ENCODE results near the gene PCBP3.

Gene PCBP3

DNA sequence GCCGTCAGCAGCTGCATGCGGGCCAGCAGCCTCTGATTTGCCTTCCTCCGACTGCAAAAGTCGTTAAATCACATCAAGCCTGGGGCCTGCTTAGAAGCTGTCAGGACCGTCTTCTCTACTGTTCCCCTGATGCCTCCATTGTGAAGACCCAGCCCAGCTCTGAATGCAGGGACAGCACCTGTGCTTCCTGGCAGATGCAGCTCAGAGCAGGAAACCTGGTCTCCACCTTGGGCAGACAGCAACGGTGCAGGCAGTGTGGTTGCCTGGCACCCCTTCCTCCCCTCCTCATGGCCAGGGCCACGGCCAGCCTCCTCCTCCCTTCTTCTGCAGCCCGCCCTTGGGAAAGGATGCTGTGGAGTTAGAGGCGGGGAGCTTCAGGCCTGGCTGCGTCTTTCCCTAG lies 245.7 kb downstream of the PCBP3 start:
- no peak overlapping the region for H2AK5ac ChIP-seq (ENCODE audit: low read length)
- no peak overlapping the region for H2AFZ ChIP-seq (ENCODE audit: insufficient read depth, low read length, poor library complexity)
- no peak overlapping the region for H4K12ac ChIP-seq (ENCODE audit: low read depth, low read length)
- no peak overlapping the region for H3K18ac ChIP-seq (ENCODE audit: low read length)
- H3K9ac ChIP-seq (ENCODE audit: low read length) = no peak overlapping the region
- H3K27me3 ChIP-seq (ENCODE audit: insufficient read depth, low read length) = no peaks in the 10 kb centered on the region
- H4K91ac ChIP-seq (ENCODE audit: low read depth, low read length) = no peak overlapping the region
- H3K4me1 ChIP-seq (ENCODE audit: control insufficient read depth in 1 of 2, insufficient read depth in 2 of 2, low read length in 2 of 2) = peaks cover 2 to 7% of the 10 kb centered on the region in 2 experiments
- H3K4me2 ChIP-seq (ENCODE audit: low read length) = no peak overlapping the region
- H3K4ac ChIP-seq (ENCODE audit: low read depth, low read length) = no peak overlapping the region
- H3K79me1 ChIP-seq (ENCODE audit: low read length) = no peaks in the 10 kb centered on the region
- no peak overlapping the region for H3K4me3 ChIP-seq (ENCODE audit: low read depth, low read length)
- WGBS (ENCODE audit: extremely low coverage, insufficient coverage, insufficient read length) = no CpG with 5 or more reads among the region's 10 CpGs
- no peaks in the 10 kb centered on the region for H3K36me3 ChIP-seq (ENCODE audit: control insufficient read depth in 1 of 2, insufficient read depth in 2 of 2, low read length in 2 of 2)
- no peak overlapping the region for H2BK12ac ChIP-seq (ENCODE audit: low read length)
- no peak overlapping the region for H2BK120ac ChIP-seq (ENCODE audit: insufficient read depth, low read length, poor library complexity)
- no peak for DNase-seq
- H3K9me3 ChIP-seq (ENCODE audit: insufficient read depth, low read depth, low read length) = no peaks in the 10 kb centered on the region
- no peak overlapping the region for H3K23ac ChIP-seq (ENCODE audit: low read length)
- H3K79me2 ChIP-seq (ENCODE audit: control insufficient read depth, insufficient read depth, low read length, poor library complexity) = no peaks in the 10 kb centered on the region
- H4K8ac ChIP-seq (ENCODE audit: low read depth, low read length) = no peak overlapping the region
- H3K27ac ChIP-seq (ENCODE audit: low read depth, low read length) = no peak overlapping the region
- H3K14ac ChIP-seq (ENCODE audit: low read length) = no peak overlapping the region
- H2BK5ac ChIP-seq (ENCODE audit: low read depth, low read length, poor library complexity) = no peak overlapping the region

DNA sequence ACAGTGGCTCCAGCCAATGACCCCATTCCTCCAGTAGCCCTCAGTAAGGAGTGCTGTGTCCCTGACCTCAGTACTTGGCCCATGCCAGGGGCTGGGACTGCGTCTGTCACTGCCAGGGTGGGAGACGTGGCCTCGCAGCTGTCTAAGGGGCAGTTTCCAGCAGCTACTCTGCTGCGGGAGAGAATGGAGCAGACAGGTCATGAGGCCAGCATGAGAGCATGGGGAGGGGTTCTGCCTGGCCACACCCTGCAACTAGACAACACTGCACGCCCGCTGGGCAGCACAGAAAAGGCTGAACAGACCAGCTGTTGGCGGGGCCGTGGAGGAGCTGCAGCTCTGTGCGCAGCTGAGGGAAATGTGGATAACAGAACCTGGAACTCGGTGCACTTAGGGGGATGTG lies 246.4 kb downstream of the PCBP3 start:
- no CpG with 5 or more reads among the region's 10 CpGs for WGBS (ENCODE audit: extremely low coverage, insufficient coverage, insufficient read length)
- H3K18ac ChIP-seq (ENCODE audit: low read length) = no peak overlapping the region
- H2BK12ac ChIP-seq (ENCODE audit: low read length) = no peak overlapping the region
- DNase-seq = no peak
- no peak overlapping the region for H4K12ac ChIP-seq (ENCODE audit: low read depth, low read length)
- no peak overlapping the region for H2BK5ac ChIP-seq (ENCODE audit: low read depth, low read length, poor library complexity)
- H3K9ac ChIP-seq (ENCODE audit: low read length) = no peak overlapping the region
- no peak overlapping the region for H3K23ac ChIP-seq (ENCODE audit: low read length)
- no peak overlapping the region for H3K4ac ChIP-seq (ENCODE audit: low read depth, low read length)
- H4K91ac ChIP-seq (ENCODE audit: low read depth, low read length) = no peak overlapping the region
- no peaks in the 10 kb centered on the region for H3K27me3 ChIP-seq (ENCODE audit: insufficient read depth, low read length)
- H3K36me3 ChIP-seq (ENCODE audit: control insufficient read depth in 1 of 2, insufficient read depth in 2 of 2, low read length in 2 of 2) = no peaks in the 10 kb centered on the region
- no peaks in the 10 kb centered on the region for H3K9me3 ChIP-seq (ENCODE audit: insufficient read depth, low read depth, low read length)
- H3K4me2 ChIP-seq (ENCODE audit: low read length) = no peak overlapping the region
- no peak overlapping the region for H3K14ac ChIP-seq (ENCODE audit: low read length)
- H3K4me3 ChIP-seq (ENCODE audit: low read depth, low read length) = no peak overlapping the region
- peaks cover 2 to 7% of the 10 kb centered on the region in 2 experiments for H3K4me1 ChIP-seq (ENCODE audit: control insufficient read depth in 1 of 2, insufficient read depth in 2 of 2, low read length in 2 of 2)
- no peak overlapping the region for H4K8ac ChIP-seq (ENCODE audit: low read depth, low read length)
- H2AFZ ChIP-seq (ENCODE audit: insufficient read depth, low read length, poor library complexity) = no peak overlapping the region
- H3K27ac ChIP-seq (ENCODE audit: low read depth, low read length) = no peak overlapping the region
- no peaks in the 10 kb centered on the region for H3K79me2 ChIP-seq (ENCODE audit: control insufficient read depth, insufficient read depth, low read length, poor library complexity)
- H2BK120ac ChIP-seq (ENCODE audit: insufficient read depth, low read length, poor library complexity) = no peak overlapping the region
- H2AK5ac ChIP-seq (ENCODE audit: low read length) = no peak overlapping the region
- no peaks in the 10 kb centered on the region for H3K79me1 ChIP-seq (ENCODE audit: low read length)

GRCh38 chr21:45891388-45892155 lies 248.0 kb downstream of the PCBP3 start:
- no CpG with 5 or more reads among the region's 26 CpGs for WGBS (ENCODE audit: extremely low coverage, insufficient coverage, insufficient read length)
- H3K79me2 ChIP-seq (ENCODE audit: control insufficient read depth, insufficient read depth, low read length, poor library complexity) = no peaks in the 10 kb centered on the region
- DNase-seq = no peak

GRCh38 chr21:45892156-45892915 lies 248.8 kb downstream of the PCBP3 start:
- no peaks in the 10 kb centered on the region for H3K9me3 ChIP-seq (ENCODE audit: insufficient read depth, low read depth, low read length)

More at GRCh38 chr21:45891388-45892155, 248.0 kb downstream of the PCBP3 start:
- Histone ChIP-seq H3K23ac (ENCODE audit: low read length) (no peak overlapping the region), H3K27me3 (ENCODE audit: insufficient read depth, low read length) (no peaks in the 10 kb centered on the region), H3K18ac (ENCODE audit: low read length) (no peak overlapping the region), H3K9me3 (ENCODE audit: insufficient read depth, low read depth, low read length) (no peaks in the 10 kb centered on the region), H3K4ac (ENCODE audit: low read depth, low read length) (no peak overlapping the region), H2AK5ac (ENCODE audit: low read length) (no peak overlapping the region), H2AFZ (ENCODE audit: insufficient read depth, low read length, poor library complexity) (no peak overlapping the region), H2BK5ac (ENCODE audit: low read depth, low read length, poor library complexity) (no peak overlapping the region), H2BK12ac (ENCODE audit: low read length) (no peak overlapping the region), H3K9ac (ENCODE audit: low read length) (no peak overlapping the region), H4K8ac (ENCODE audit: low read depth, low read length) (no peak overlapping the region), H3K79me1 (ENCODE audit: low read length) (no peaks in the 10 kb centered on the region), H3K4me3 (ENCODE audit: low read depth, low read length) (no peak overlapping the region), H4K12ac (ENCODE audit: low read depth, low read length) (no peak overlapping the region), H3K36me3 (ENCODE audit: control insufficient read depth in 1 of 2, insufficient read depth in 2 of 2, low read length in 2 of 2) (no peaks in the 10 kb centered on the region), H3K27ac (ENCODE audit: low read depth, low read length) (no peak overlapping the region), H4K91ac (ENCODE audit: low read depth, low read length) (no peak overlapping the region), H2BK120ac (ENCODE audit: insufficient read depth, low read length, poor library complexity) (no peak overlapping the region), H3K14ac (ENCODE audit: low read length) (no peak overlapping the region), H3K4me1 (ENCODE audit: control insufficient read depth in 1 of 2, insufficient read depth in 2 of 2, low read length in 2 of 2) (peaks cover 2 to 7% of the 10 kb centered on the region in 2 experiments), H3K4me2 (ENCODE audit: low read length) (no peak overlapping the region)

More at GRCh38 chr21:45892156-45892915, 248.8 kb downstream of the PCBP3 start:
- Histone ChIP-seq H3K27ac (ENCODE audit: low read depth, low read length) (no peak overlapping the region), H2BK5ac (ENCODE audit: low read depth, low read length, poor library complexity) (no peak overlapping the region), H3K4me3 (ENCODE audit: low read depth, low read length) (no peak overlapping the region), H3K36me3 (ENCODE audit: control insufficient read depth in 1 of 2, insufficient read depth in 2 of 2, low read length in 2 of 2) (no peaks in the 10 kb centered on the region), H4K12ac (ENCODE audit: low read depth, low read length) (no peak overlapping the region), H3K4ac (ENCODE audit: low read depth, low read length) (no peak overlapping the region), H3K79me1 (ENCODE audit: low read length) (no peaks in the 10 kb centered on the region), H3K9ac (ENCODE audit: low read length) (no peak overlapping the region), H3K27me3 (ENCODE audit: insufficient read depth, low read length) (no peaks in the 10 kb centered on the region), H3K4me2 (ENCODE audit: low read length) (no peak overlapping the region), H4K91ac (ENCODE audit: low read depth, low read length) (no peak overlapping the region), H2BK120ac (ENCODE audit: insufficient read depth, low read length, poor library complexity) (no peak overlapping the region), H3K79me2 (ENCODE audit: control insufficient read depth, insufficient read depth, low read length, poor library complexity) (no peaks in the 10 kb centered on the region), H2AK5ac (ENCODE audit: low read length) (no peak overlapping the region), H3K23ac (ENCODE audit: low read length) (no peak overlapping the region), H2AFZ (ENCODE audit: insufficient read depth, low read length, poor library complexity) (no peak overlapping the region), H3K18ac (ENCODE audit: low read length) (no peak overlapping the region), H3K14ac (ENCODE audit: low read length) (no peak overlapping the region), H2BK12ac (ENCODE audit: low read length) (no peak overlapping the region), H4K8ac (ENCODE audit: low read depth, low read length) (no peak overlapping the region), H3K4me1 (ENCODE audit: control insufficient read depth in 1 of 2, insufficient read depth in 2 of 2, low read length in 2 of 2) (peaks cover 2 to 7% of the 10 kb centered on the region in 2 experiments)
- DNase-seq = no peak
- no CpG with 5 or more reads among the region's 26 CpGs for WGBS (ENCODE audit: extremely low coverage, insufficient coverage, insufficient read length)
